Activated naive CD8-positive, alpha-beta T cell treated with anti-CD3 and anti-CD28 coated beads, Interleukin-2, amount 50 U/mL, for 24 hours (primary cell): ENCODE measurements around the gene PRDM16.

Experiments used
- ATAC-seq: fragments of 150-1000 bp; cut with Tn5 transposase; one replicate; pipeline ENCODE4 v1.10.0; 2021
- DNase-seq: peaks from one replicate; pipeline ENCODE4 v3.0.0; 2021
- H3K27ac Mint-ChIP-seq: one replicate; pipeline ENCODE4 v1.8.0; 2021; ENCODE audit warnings: mild to moderate bottlenecking, mixed read lengths
- H3K27me3 Mint-ChIP-seq: one replicate; pipeline ENCODE4 v1.8.0; 2021; ENCODE audit warnings: mixed read lengths
- H3K36me3 Mint-ChIP-seq: one replicate; pipeline ENCODE4 v1.8.0; 2021; ENCODE audit warnings: low read depth, mixed read lengths
- H3K4me1 Mint-ChIP-seq: one replicate; pipeline ENCODE4 v1.8.0; 2021; ENCODE audit warnings: mixed read lengths
- H3K4me3 Mint-ChIP-seq: one replicate; pipeline ENCODE4 v1.8.0; 2021; ENCODE audit warnings: mild to moderate bottlenecking, moderate library complexity, mixed read lengths
- H3K9me3 Mint-ChIP-seq: one replicate; pipeline ENCODE4 v1.8.0; 2021; ENCODE audit warnings: mixed read lengths

Gene PRDM16

GRCh38 chr1:3438661-3439180, 369.7 kb downstream of the PRDM16 start:
- Mint-ChIP-seq H3K4me1 (no peaks in the 10 kb centered on the region), H3K36me3 (no peaks in the 10 kb centered on the region), H3K4me3 (no peak overlapping the region), H3K9me3 (no peaks in the 10 kb centered on the region), H3K27me3 (no peaks in the 10 kb centered on the region), H3K27ac (no peak overlapping the region)
- DNase-seq (no peak), ATAC-seq (no peak)

DNA sequence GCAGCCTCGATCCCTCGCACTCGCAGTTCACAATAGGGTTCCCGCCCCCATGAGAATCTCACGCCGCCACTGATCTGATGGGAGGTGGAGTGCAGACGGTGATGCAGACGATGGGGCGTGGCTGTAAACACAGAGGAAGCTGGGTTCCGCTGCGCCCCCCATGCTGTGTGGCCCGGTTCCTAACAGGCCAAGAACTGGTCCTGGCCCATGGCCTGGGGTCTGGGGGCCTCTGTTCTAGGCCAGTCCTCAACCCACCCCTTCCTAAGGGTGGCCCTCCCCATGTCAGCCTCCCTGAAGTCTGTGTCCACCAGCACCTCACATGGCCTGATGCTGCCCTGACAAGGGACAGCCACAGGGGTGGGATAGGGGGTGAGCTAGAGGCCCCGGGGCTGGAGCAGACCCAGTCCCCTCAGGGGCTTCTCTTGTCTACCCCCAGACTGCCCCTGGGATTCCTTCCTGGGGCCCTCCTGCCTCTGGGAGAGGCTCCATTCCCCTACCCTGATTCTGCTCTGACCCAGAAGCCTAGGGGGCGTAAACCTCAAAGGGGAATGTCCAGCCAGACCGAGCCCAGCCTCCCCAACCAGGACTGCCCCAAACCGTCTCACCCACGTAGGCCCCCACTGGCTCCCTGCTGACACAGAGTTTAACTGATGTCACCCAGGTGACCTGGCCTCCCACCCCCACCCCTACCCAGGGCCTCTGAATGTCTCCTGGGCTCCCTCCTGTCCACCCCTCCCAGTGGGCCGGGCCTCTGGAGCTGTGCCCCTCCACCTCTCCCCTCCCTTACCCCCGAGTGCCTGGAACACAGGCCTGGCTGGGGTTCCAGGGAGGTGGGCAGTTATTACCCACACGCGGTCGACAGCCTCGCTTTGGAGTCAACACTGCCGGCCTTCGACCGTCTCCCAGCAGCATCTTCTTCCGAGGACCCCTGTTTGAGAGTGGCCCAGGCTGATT, 370.6 kb downstream of the PRDM16 start:
- Mint-ChIP-seq H3K36me3 (no peaks in the 10 kb centered on the region), H3K27me3 (no peaks in the 10 kb centered on the region), H3K4me3 (no peak overlapping the region), H3K4me1 (no peaks in the 10 kb centered on the region), H3K27ac (no peak overlapping the region), H3K9me3 (no peaks in the 10 kb centered on the region)
- no peak for ATAC-seq
- no peak for DNase-seq

- Mint-ChIP-seq H3K4me3 (no peak overlapping the region), H3K27ac (no peak overlapping the region), H3K27me3 (no peaks in the 10 kb centered on the region), H3K9me3 (no peaks in the 10 kb centered on the region), H3K4me1 (no peaks in the 10 kb centered on the region), H3K36me3 (no peaks in the 10 kb centered on the region)
- ATAC-seq (no peak), DNase-seq (no peak)
Observed at GRCh38 chr1:3440300-3440681, 371.3 kb downstream of the PRDM16 start.

DNA sequence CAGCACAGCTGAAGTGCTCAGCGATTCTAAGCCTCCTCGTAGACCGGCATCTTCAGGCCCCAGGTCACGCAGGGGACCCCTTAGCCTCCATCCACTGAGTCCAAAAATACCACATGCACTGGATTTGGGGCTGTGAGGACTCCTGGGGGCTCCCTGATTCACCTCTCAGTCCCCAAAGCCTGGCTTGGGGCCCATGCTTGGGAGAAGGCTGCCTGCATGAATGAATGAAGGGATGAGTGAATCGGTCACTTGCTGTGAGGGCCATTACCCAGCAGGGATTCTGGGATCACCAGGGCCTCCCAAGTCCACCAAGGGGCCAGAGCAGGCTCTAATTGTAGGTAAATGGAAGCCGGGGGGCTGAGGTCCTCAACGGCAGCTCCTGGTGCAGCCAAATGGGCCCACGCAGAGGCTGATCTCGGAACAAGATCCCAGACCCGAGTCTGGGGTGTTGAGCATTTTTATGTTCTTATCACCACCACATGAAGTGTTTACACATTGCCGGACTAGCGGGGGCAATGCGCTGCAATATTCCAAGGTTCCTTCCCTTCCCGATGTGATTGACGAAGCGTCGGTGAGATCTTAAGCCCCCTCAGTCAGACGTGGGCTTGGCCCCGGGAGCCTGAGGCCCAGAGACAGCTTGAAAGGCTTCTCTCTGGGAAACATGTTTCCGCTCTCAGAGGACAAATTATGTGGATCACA, 371.9 kb downstream of the PRDM16 start:
- DNase-seq (no peak), ATAC-seq (no peak)
- Mint-ChIP-seq H3K4me3 (no peak overlapping the region), H3K27me3 (no peaks in the 10 kb centered on the region), H3K9me3 (no peaks in the 10 kb centered on the region), H3K36me3 (no peaks in the 10 kb centered on the region), H3K27ac (no peak overlapping the region), H3K4me1 (no peaks in the 10 kb centered on the region)

DNA sequence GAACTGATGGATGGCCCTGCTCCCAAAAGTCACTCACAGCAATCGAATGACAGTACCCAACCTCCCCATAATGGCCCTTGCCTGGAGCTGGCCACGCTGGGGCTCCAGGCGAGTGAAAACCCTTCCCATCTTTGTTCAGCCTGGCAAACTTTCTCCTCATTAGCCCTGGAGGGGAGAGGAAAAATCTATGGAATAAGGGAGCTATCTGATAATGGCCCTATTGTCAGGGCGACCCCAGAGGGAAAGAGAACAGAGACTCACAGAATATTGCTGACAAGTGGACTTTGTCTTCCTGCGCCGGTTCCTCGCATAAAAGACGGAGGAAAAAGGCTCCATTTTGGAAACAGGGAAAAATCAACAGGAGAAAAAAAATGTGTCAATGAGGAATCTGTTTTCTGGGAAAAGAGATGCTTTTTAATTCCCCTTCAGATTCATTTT, 372.4 kb downstream of the PRDM16 start:
- DNase-seq, result no peak
- Mint-ChIP-seq H3K27me3 (no peaks in the 10 kb centered on the region), H3K27ac (no peak overlapping the region)

DNA sequence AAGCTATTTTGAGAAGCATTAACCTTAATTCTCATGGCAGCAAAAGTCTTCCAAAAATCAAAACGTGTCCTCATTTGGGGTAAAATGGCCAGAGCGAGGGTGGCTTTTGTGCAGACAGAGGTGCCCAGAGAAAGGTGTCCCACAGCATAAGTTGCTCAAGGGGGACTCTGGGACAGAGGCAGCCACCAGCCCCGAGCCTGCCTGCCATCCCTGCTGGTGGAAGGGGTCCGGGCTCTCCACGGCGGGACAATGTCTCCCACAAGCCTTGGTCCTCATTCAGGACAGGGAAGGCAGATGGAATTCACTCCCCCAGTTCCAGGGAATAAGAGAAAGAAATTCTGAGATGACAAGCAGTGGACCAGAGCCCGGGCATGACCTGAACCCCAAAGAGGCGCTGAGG, 372.9 kb downstream of the PRDM16 start:
- Mint-ChIP-seq H3K36me3 (no peaks in the 10 kb centered on the region), H3K4me3 (no peak overlapping the region), H3K27me3 (no peaks in the 10 kb centered on the region), H3K27ac (no peak overlapping the region), H3K9me3 (no peaks in the 10 kb centered on the region), H3K4me1 (no peaks in the 10 kb centered on the region)
- ATAC-seq, result no peak
- DNase-seq, result no peak

More for the DNA sequence above, 372.4 kb downstream of the PRDM16 start:
- H3K9me3 Mint-ChIP-seq, result no peaks in the 10 kb centered on the region
- no peaks in the 10 kb centered on the region for H3K36me3 Mint-ChIP-seq
- H3K4me1 Mint-ChIP-seq, result no peaks in the 10 kb centered on the region
- no peak overlapping the region for H3K4me3 Mint-ChIP-seq
- no peak for ATAC-seq

GRCh38 chr1:3442331-3442730, 373.3 kb downstream of the PRDM16 start:
- H3K4me3 Mint-ChIP-seq, result no peak overlapping the region
- peaks cover 2% of the 10 kb centered on the region for H3K9me3 Mint-ChIP-seq
- H3K27me3 Mint-ChIP-seq, result no peaks in the 10 kb centered on the region
- ATAC-seq (no peak), DNase-seq (no peak)
- H3K27ac Mint-ChIP-seq, result no peak overlapping the region
- H3K36me3 Mint-ChIP-seq, result no peaks in the 10 kb centered on the region
- no peaks in the 10 kb centered on the region for H3K4me1 Mint-ChIP-seq

DNA sequence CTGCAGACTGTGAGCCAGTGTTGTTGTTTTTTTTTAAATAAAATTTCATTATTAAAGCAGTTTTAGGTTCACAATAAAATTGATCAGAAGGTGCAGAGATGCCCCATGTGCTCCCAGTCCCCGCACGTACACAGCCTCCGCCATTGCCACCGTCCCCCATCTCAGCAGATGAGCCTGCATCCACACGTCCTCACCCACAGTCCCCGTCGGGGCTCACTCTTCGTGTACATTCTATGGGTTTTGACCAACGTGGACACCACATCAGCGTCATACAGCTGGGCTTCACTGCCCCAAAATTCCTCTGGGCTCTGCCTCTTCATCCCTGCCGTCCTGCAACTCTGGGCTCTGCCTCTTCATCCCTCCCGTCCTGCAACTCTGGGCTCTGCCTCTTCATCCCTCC, 373.9 kb downstream of the PRDM16 start:
- Mint-ChIP-seq H3K36me3 (no peaks in the 10 kb centered on the region), H3K9me3 (peaks cover 8% of the 10 kb centered on the region), H3K27me3 (peaks cover 1% of the 10 kb centered on the region), H3K4me1 (no peaks in the 10 kb centered on the region), H3K4me3 (no peak overlapping the region), H3K27ac (no peak overlapping the region)
- no peak for ATAC-seq
- no peak for DNase-seq

- H3K9me3 Mint-ChIP-seq, result peaks cover 11% of the 10 kb centered on the region
- DNase-seq (no peak), ATAC-seq (no peak)
- no peak overlapping the region for H3K27ac Mint-ChIP-seq
- H3K27me3 Mint-ChIP-seq, result peaks cover 4% of the 10 kb centered on the region
- no peak overlapping the region for H3K4me3 Mint-ChIP-seq
- H3K4me1 Mint-ChIP-seq, result no peaks in the 10 kb centered on the region
- H3K36me3 Mint-ChIP-seq, result no peaks in the 10 kb centered on the region
Observed at GRCh38 chr1:3443807-3444206, 374.8 kb downstream of the PRDM16 start.

GRCh38 chr1:3444298-3444697, 375.3 kb downstream of the PRDM16 start:
- H3K36me3 Mint-ChIP-seq, result no peaks in the 10 kb centered on the region
- H3K4me3 Mint-ChIP-seq, result no peak overlapping the region
- H3K27me3 Mint-ChIP-seq, result peaks cover 7% of the 10 kb centered on the region
- H3K27ac Mint-ChIP-seq, result no peak overlapping the region
- DNase-seq (no peak), ATAC-seq (no peak)
- peaks cover 11% of the 10 kb centered on the region for H3K9me3 Mint-ChIP-seq
- no peaks in the 10 kb centered on the region for H3K4me1 Mint-ChIP-seq

DNA sequence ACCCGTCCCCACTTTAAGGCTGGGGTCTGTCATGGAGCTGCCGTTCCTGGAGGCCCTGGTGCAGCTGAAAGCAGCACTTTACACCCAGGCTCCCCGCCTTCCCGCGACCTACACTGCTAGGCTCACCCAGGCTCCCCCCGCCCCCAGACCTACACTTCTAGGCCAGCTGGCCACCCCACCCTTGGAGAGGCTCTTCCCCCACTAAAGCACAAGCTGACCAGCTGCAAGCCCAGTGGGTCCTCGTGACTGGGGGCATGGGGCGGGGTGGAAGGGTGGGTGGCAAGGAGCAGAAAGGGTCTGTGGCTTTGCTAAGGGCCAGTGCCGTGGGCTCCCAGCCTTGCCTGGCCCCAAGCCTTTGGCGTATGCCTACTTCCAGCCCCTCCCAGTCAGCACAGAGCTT, 375.7 kb downstream of the PRDM16 start:
- Mint-ChIP-seq H3K27ac (no peak overlapping the region), H3K27me3 (peaks cover 10% of the 10 kb centered on the region), H3K4me3 (no peak overlapping the region), H3K9me3 (peaks cover 11% of the 10 kb centered on the region), H3K4me1 (no peaks in the 10 kb centered on the region), H3K36me3 (no peaks in the 10 kb centered on the region)
- no peak for DNase-seq
- no peak for ATAC-seq

DNA sequence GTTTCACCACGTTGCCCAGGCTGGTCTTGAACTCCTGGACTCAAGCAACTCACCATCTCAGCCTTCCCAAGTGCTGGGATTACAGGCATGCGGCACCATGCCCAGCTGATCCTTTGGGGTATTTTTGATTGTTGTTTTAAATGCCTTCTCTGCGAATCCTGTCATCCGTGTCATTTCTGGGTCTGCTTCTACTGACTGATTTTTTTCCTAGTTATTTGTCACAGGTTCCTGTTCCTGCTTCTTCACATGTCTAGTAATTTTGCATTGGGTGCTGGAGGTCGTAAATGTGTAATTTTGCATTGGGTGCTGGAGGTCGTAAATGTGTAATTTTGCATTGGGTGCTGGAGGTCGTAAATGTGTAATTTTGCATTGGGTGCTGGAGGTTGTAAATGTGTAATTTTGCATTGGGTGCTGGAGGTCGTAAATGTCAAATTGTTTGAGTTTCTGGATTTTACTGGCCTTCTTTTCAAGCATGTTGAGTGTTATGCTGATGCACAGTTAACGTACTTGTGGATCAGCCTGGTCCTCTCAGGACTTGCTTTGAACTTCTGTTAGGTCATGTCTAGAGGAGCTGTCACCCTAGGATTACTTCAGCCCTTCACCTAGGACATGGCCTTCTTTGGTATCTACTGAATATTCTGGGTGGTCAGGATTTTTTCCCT, 381.3 kb downstream of the PRDM16 start:
- DNase-seq (no peak), ATAC-seq (no peak)
- Mint-ChIP-seq H3K27ac (no peak overlapping the region), H3K36me3 (no peaks in the 10 kb centered on the region), H3K27me3 (peaks cover 18% of the 10 kb centered on the region), H3K4me3 (no peak overlapping the region), H3K9me3 (peaks cover 11% of the 10 kb centered on the region), H3K4me1 (peaks cover 3% of the 10 kb centered on the region)

- Mint-ChIP-seq H3K9me3 (peaks cover 11% of the 10 kb centered on the region), H3K27ac (no peak overlapping the region), H3K27me3 (peaks cover 18% of the 10 kb centered on the region), H3K36me3 (no peaks in the 10 kb centered on the region), H3K4me3 (no peak overlapping the region), H3K4me1 (peaks cover 3% of the 10 kb centered on the region)
- ATAC-seq, result no peak
- no peak for DNase-seq
Observed at GRCh38 chr1:3450983-3451382, 382.0 kb downstream of the PRDM16 start.

GRCh38 chr1:3451994-3452865, 383.2 kb downstream of the PRDM16 start:
- H3K9me3 Mint-ChIP-seq, result peaks cover 10% of the 10 kb centered on the region
- no peak overlapping the region for H3K4me3 Mint-ChIP-seq
- H3K27ac Mint-ChIP-seq, result no peak overlapping the region
- no peaks in the 10 kb centered on the region for H3K36me3 Mint-ChIP-seq
- DNase-seq (no peak), ATAC-seq (no peak)
- peaks cover 3% of the 10 kb centered on the region for H3K4me1 Mint-ChIP-seq
- H3K27me3 Mint-ChIP-seq, result peaks cover 18% of the 10 kb centered on the region
